Eye (tissue), 1 donor: ENCODE measurements around the gene DEFB121.
"Not testable (repeated sequence)": the region's sequence is repeated elsewhere in the genome, so short reads cannot be mapped to it uniquely, and the experiment has no call there.

Experiments used
- DNase-seq: peaks from one replicate; pipeline ENCODE4 v3.0.0-alpha.2; 2015

Gene DEFB121

GRCh38 chr20:31406115-31406514, at the start of gene DEFB121:
Gene DEFB121 (minus strand): TSS chr20:31406215. CDS start chr20:31406152, 63 bp downstream.
- DNase-seq: no peak

- DNase-seq: no peak
These were observed 48.3 kb upstream of the DEFB121 start for GRCh38 chr20:31454361-31454760.

- DNase-seq: no peak
These were observed 46.6 kb upstream of the DEFB121 start for GRCh38 chr20:31452575-31452974.

- DNase-seq: no peak
These were observed 43.7 kb upstream of the DEFB121 start for GRCh38 chr20:31449511-31450414.

GRCh38 chr20:31446084-31446819, 40.2 kb upstream of the DEFB121 start:
- DNase-seq: no peak

GRCh38 chr20:31440012-31440659, 34.1 kb upstream of the DEFB121 start, which contains the start of gene DEFB123:
Gene DEFB123 (plus strand): TSS chr20:31440632. CDS start chr20:31440699, 67 bp downstream.
- no peak for DNase-seq

- peak; percentile 54 for DNase-seq
These were observed 24.6 kb upstream of the DEFB121 start for GRCh38 chr20:31430568-31431115.

- not testable (repeated sequence) for DNase-seq
These were observed 21.6 kb upstream of the DEFB121 start for GRCh38 chr20:31427576-31427975.

GRCh38 chr20:31426891-31427551, 21.0 kb upstream of the DEFB121 start:
- DNase-seq: not testable (repeated sequence)

GRCh38 chr20:31425797-31426196, 19.8 kb upstream of the DEFB121 start:
- DNase-seq: no peak

GRCh38 chr20:31418307-31418706, 12.3 kb upstream of the DEFB121 start:
- no peak for DNase-seq

GRCh38 chr20:31415653-31416052, 9.6 kb upstream of the DEFB121 start:
- DNase-seq: no peak

- DNase-seq: no peak
These were observed 8.4 kb upstream of the DEFB121 start for GRCh38 chr20:31414381-31414780.

GRCh38 chr20:31410011-31410410, 4.0 kb upstream of the DEFB121 start:
- DNase-seq: no peak

- DNase-seq: no peak
These were observed 2.1 kb downstream of the DEFB121 start for GRCh38 chr20:31403886-31404285.

- no peak for DNase-seq
These were observed 11.1 kb downstream of the DEFB121 start for GRCh38 chr20:31394900-31395299.

- DNase-seq: no peak
These were observed 13.2 kb downstream of the DEFB121 start for GRCh38 chr20:31392836-31393235.

GRCh38 chr20:31390490-31390889, 15.5 kb downstream of the DEFB121 start, which contains the start of gene DEFB119:
Gene DEFB119 (minus strand): TSS chr20:31390590. CDS start chr20:31390483, 107 bp downstream.
- DNase-seq: no peak

GRCh38 chr20:31374346-31374745, 31.7 kb downstream of the DEFB121 start:
- DNase-seq: no peak

GRCh38 chr20:31368301-31368700, 37.7 kb downstream of the DEFB121 start, which contains the start of gene DEFB118:
Gene DEFB118 (plus strand): TSS chr20:31368601. CDS start chr20:31368651, 50 bp downstream.
- no peak for DNase-seq

GRCh38 chr20:31364272-31364671, 41.7 kb downstream of the DEFB121 start:
- DNase-seq: not testable (repeated sequence)

- DNase-seq: no peak
These were observed 42.7 kb downstream of the DEFB121 start for GRCh38 chr20:31363295-31363694.
